HG02938 (cell line): ENCODE data around the gene PET117.
"Not testable (repeated sequence)": the region's sequence is repeated elsewhere in the genome, so short reads cannot be mapped to it uniquely, and the experiment has no call there.

Experiments
- ATAC-seq: cut with Tn5 transposase; IDR thresholded peaks from one replicate; pipeline ENCODE4 v1.9.1; 2021; ENCODE audit warnings: mild to moderate bottlenecking, moderate library complexity; ENCODE audit not compliant: unreplicated experiment

The PET117 gene

GRCh38 chr20:18156045-18156444 lies 18.4 kb downstream of the PET117 start:
- ATAC-seq, result no peak

- ATAC-seq, result no peak
These were observed 26.7 kb downstream of the PET117 start for GRCh38 chr20:18164356-18164755.

GRCh38 chr20:18165553-18165952 lies 27.9 kb downstream of the PET117 start:
- no peak for ATAC-seq

GRCh38 chr20:18166241-18166881 lies 28.7 kb downstream of the PET117 start:
- ATAC-seq, result no peak

- ATAC-seq, result no peak
These were observed 29.3 kb downstream of the PET117 start for GRCh38 chr20:18166950-18167349.

GRCh38 chr20:18172379-18172778 lies 34.7 kb downstream of the PET117 start:
- ATAC-seq, result no peak

GRCh38 chr20:18174906-18175683 lies 37.4 kb downstream of the PET117 start:
- no peak for ATAC-seq

- ATAC-seq, result no peak
These were observed 38.7 kb downstream of the PET117 start for GRCh38 chr20:18176318-18176785.

- not testable (repeated sequence) for ATAC-seq
These were observed 42.7 kb downstream of the PET117 start for GRCh38 chr20:18180366-18180765.

GRCh38 chr20:18180815-18181214 lies 43.2 kb downstream of the PET117 start:
- no peak for ATAC-seq

GRCh38 chr20:18187020-18187419 lies 49.4 kb downstream of the PET117 start:
- no peak for ATAC-seq

GRCh38 chr20:18188434-18188833 lies 50.8 kb downstream of the PET117 start:
- ATAC-seq, result no peak

GRCh38 chr20:18190338-18191233 lies 52.9 kb downstream of the PET117 start:
- no peak for ATAC-seq

GRCh38 chr20:18191306-18191705 lies 53.6 kb downstream of the PET117 start:
- no peak for ATAC-seq
